LNCAP (cell line): ENCODE data around the gene KANSL1L.

Experiments used
- CTCF ChIP-seq: fragments of 450-650 bp; IDR thresholded peaks from 2 replicates; pipeline ENCODE4 v1.5.1; 2017; ENCODE audit warnings: mild to moderate bottlenecking

The KANSL1L gene

GRCh38 chr2:210170196-210170445 is 1.1 kb downstream of the KANSL1L start:
- TF ChIP-seq CTCF, result no peak

- no peak for TF ChIP-seq CTCF
Observed at GRCh38 chr2:210169516-210170195, 1.6 kb downstream of the KANSL1L start.

- no peak for TF ChIP-seq CTCF
Observed at GRCh38 chr2:210167227-210167626, 4.0 kb downstream of the KANSL1L start.

GRCh38 chr2:210162466-210163124 is 8.6 kb downstream of the KANSL1L start:
- no peak for TF ChIP-seq CTCF

- TF ChIP-seq CTCF, result no peak
Observed at GRCh38 chr2:210159059-210159458, 12.2 kb downstream of the KANSL1L start.

GRCh38 chr2:210158236-210158635 is 13.0 kb downstream of the KANSL1L start:
- TF ChIP-seq CTCF, result no peak

GRCh38 chr2:210157526-210157925 is 13.7 kb downstream of the KANSL1L start:
- TF ChIP-seq CTCF, result no peak

GRCh38 chr2:210147614-210148013 is 23.6 kb downstream of the KANSL1L start:
- TF ChIP-seq CTCF, result no peak
